GM18951 (cell line): Measurements from ENCODE around the gene FRAS1.
"Not testable (repeated sequence)": the region's sequence is repeated elsewhere in the genome, so short reads cannot be mapped to it uniquely, and the experiment has no call there.

Experiments used
- POLR2A ChIP-seq: IDR thresholded peaks from 4 replicates; pipeline ENCODE4 v1.6.1; 2011; ENCODE audit warnings: mild to moderate bottlenecking; ENCODE audit not compliant: insufficient read length, insufficient read depth; ENCODE audit errors: extremely low read depth
- in situ Hi-C: fragments of 300-500 bp; cut with MboI; formaldehyde crosslinking; loops from one replicate; pipeline ENCODE4 v1.12.0; 2022; ENCODE audit warnings: low sequenced_read_pairs, mixed read lengths, inconsistent platforms; ENCODE audit not compliant: unreplicated experiment

FRAS1 gene

DNA sequence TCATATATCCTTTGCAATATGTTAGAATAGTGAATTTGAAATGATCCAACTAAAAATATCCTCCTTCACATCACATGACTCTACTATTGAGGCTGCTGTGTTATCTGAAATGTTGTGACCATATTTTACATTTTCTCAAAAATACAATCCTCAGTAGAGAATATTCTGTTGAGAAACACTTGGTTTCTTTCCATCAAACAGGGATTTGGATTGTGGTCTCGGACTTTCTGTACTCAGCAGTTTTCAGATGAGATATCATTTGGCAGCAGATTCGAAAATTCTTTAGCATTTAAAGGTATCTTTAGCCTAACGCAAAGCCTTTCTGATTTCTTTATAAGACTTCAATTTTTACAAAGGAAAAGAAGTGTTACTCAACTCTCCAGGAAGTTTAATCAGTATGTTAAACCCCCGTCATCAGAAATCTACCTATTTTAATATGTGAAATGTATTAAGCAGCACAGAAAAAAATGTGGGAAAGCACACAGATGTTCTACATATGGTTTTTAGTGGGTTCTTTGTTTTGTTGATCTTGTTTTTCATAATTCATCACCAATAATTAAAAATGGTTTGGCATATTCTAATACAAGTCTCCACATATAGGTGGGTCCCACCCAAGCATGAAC, 439.0 kb downstream of the FRAS1 start:
- no peak for TF ChIP-seq POLR2A
- in situ Hi-C loops = no loop called here

DNA sequence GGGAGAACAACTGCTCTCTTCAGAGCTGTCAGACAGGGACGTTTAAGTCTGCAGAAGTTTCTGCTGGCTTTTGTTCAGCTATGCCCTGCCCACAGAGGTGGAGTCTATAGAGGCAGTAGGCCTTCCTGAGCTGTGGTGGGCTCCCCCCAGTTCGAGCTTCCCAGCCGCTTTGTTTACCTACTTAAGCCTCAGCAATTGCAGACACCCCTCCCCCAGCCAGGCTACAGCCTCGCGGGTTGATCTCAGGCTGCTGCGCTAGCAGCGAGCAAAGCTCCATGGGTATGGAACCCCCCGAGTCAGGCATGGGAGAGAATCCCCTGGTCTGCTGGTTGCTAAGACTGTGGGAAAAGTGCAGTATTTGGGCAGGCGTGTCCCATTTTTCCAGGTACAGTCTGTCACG, 449.1 kb downstream of the FRAS1 start:
- in situ Hi-C loops = not testable (repeated sequence)

GRCh38 chr4:78509043-78509442, 451.9 kb downstream of the FRAS1 start:
- in situ Hi-C loops = no loop called here
- TF ChIP-seq POLR2A = no peak

- TF ChIP-seq POLR2A = no peak
Observed at GRCh38 chr4:78510108-78510507, 453.0 kb downstream of the FRAS1 start.

GRCh38 chr4:78510681-78511080, 453.6 kb downstream of the FRAS1 start:
- in situ Hi-C loops = no loop called here
- no peak for TF ChIP-seq POLR2A

More at GRCh38 chr4:78510108-78510507, 453.0 kb downstream of the FRAS1 start:
- in situ Hi-C loops = no loop called here

DNA sequence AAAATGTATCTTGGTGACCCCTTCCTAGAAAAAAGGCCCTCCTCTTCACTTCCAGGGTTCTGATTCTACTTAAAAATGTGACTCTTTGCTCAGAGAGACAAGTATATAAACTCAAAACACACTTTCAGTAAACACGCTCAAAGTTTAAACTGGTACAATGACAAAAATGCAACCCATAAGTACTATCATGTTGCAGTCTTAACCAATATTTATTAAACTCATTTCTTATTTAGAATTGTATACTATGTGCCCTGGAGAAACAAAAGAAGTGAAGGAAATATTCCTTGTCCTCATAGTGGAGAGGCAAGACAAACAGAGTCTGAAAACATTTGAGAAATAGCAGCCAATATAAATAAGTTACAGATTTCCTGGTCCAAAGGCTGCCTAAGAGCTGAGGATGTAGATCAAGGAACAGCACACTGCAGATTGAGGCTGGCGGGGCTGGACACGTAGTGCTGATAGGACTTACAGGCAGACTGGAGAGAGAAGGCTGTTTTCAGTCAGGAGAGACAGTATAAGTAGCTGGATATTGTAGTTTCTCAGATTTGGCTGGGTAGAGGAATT, 455.3 kb downstream of the FRAS1 start:
- TF ChIP-seq POLR2A = no peak
- in situ Hi-C loops = no loop called here

GRCh38 chr4:78513411-78513975, 456.4 kb downstream of the FRAS1 start:
- in situ Hi-C loops = no loop called here
- TF ChIP-seq POLR2A = no peak

- no peak for TF ChIP-seq POLR2A
- in situ Hi-C loops = no loop called here
Observed at GRCh38 chr4:78517050-78517652, 460.0 kb downstream of the FRAS1 start.

GRCh38 chr4:78518561-78518960, 461.4 kb downstream of the FRAS1 start:
- in situ Hi-C loops = no loop called here

DNA sequence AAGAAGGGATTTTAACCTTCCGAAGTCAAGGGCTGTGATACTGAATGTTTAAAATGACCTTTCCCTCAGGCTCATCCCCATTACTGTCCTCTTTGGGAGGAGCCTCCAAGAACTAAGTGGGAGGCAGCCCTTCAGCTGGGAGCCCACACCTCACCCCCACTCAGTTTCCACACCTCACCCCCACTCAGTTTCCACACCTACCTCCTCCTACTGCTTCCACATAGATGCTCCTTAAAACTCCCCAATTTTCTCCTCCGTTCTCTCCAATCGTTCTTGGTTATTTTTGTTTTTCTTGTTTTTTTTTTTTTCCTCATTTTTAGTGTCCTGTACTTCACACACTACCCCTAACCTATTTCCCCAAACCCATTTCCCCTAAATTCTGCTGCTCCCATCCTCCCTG, 462.8 kb downstream of the FRAS1 start:
- no peak for TF ChIP-seq POLR2A

More at GRCh38 chr4:78518561-78518960, 461.4 kb downstream of the FRAS1 start:
- no peak for TF ChIP-seq POLR2A

DNA sequence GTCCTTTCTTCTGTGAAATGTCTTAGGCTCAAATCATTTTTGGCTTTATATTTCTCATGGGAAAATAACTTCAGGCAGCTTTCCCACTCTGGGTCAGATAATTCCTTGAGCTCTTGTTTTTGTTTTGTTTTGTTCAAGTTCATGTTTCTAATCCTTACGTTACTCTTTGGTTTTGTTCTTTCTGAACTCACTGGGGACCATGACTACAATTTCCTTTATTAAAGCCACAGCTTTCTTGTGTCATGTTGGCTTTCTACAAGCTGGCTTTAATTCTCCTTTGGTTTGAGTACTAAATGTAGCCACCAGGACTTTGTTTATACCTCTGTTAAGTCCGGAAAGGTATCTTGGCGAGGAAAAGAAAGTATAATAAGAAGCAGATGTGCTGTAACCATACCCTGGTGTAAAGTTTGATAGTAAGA, 463.7 kb downstream of the FRAS1 start:
- in situ Hi-C loops = no loop called here

More for the DNA sequence above, 462.8 kb downstream of the FRAS1 start:
- in situ Hi-C loops = no loop called here

DNA sequence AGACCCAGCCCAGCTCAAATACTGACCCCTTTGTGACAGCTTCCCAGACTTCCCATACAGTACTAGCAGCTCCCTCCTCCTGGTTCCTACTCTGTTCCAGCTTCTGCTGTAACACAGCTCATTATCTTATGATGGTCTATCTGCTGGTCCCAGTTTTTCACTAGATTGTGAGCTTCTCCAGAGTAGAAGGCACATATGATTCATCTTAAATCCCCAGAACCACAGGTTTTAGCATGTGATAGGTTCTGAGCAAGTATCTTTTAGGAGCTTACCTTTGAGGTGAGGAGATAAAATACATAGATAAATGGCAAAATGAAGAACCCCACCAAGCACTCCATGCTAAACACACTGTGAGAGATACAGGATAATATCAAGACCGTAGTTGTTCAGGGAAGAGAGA, 466.9 kb downstream of the FRAS1 start:
- TF ChIP-seq POLR2A = no peak
- in situ Hi-C loops = no loop called here

More for the DNA sequence above, 463.7 kb downstream of the FRAS1 start:
- TF ChIP-seq POLR2A = no peak

- TF ChIP-seq POLR2A = no peak
- in situ Hi-C loops = no loop called here
Observed at GRCh38 chr4:78525559-78525958, 468.4 kb downstream of the FRAS1 start.

DNA sequence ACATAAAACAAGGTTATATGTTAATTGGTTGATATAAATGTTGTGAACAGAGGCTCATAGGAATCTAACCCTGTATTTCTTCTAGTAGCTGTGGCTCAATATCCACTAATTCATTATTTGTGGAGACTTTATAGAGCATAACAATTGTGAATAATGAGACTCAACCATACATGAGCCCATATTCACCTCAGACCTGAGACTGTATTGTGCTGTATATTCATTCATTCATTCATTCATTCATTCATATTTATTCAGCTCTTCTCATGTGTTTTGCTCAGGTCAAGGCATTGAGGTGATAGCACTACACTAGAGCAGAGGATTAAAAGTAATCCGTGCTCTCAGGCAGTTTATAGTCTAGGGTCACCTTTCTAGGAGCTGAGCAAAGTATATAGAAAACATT, 470.0 kb downstream of the FRAS1 start:
- no peak for TF ChIP-seq POLR2A
- in situ Hi-C loops = no loop called here

GRCh38 chr4:78527555-78527954, 470.4 kb downstream of the FRAS1 start:
- no peak for TF ChIP-seq POLR2A
- in situ Hi-C loops = no loop called here
